HL-60 (cell line): ENCODE measurements around the gene ABCB1.

Experiments
- GABPA ChIP-seq: IDR thresholded peaks from 2 replicates; pipeline ENCODE4 v1.6.1; 2012; ENCODE audit warnings: low read depth
- POLR2AphosphoS5 ChIP-seq: IDR thresholded peaks from 2 replicates; pipeline ENCODE4 v1.6.1; 2012; ENCODE audit warnings: low read depth
- TF ChIP-seq, protein P1 (sequence below): IDR thresholded peaks from one replicate; pipeline ENCODE4 v1.5.1; 2011; ENCODE audit warnings: low read length, control low read depth, inconsistent platforms; ENCODE audit not compliant: insufficient read depth
- TF ChIP-seq, protein P2 (sequence below): IDR thresholded peaks from 2 replicates; pipeline ENCODE4 v1.6.1; 2012; ENCODE audit warnings: low read depth; ENCODE audit not compliant: insufficient replicate concordance

DNA sequence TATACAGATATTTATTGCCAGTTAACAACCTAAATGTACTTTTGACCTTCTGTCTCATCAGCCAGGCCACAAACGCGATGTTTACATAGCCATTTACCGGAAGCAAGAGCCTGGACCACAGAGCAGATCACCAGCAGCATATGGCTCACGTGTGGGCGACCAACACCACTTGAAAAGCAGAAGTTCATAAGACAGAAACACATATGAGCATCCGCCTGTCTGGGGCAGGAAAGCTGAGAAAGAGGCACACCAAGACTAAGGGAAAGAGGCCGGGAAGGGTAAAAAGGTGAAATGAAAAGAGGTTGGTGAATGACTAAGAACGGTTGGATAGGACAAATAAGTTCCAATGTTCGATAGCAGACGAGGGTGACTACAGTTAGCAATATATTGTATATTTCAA, 1.3 kb downstream of the ABCB1 start:
- TF ChIP-seq, protein P1, sequence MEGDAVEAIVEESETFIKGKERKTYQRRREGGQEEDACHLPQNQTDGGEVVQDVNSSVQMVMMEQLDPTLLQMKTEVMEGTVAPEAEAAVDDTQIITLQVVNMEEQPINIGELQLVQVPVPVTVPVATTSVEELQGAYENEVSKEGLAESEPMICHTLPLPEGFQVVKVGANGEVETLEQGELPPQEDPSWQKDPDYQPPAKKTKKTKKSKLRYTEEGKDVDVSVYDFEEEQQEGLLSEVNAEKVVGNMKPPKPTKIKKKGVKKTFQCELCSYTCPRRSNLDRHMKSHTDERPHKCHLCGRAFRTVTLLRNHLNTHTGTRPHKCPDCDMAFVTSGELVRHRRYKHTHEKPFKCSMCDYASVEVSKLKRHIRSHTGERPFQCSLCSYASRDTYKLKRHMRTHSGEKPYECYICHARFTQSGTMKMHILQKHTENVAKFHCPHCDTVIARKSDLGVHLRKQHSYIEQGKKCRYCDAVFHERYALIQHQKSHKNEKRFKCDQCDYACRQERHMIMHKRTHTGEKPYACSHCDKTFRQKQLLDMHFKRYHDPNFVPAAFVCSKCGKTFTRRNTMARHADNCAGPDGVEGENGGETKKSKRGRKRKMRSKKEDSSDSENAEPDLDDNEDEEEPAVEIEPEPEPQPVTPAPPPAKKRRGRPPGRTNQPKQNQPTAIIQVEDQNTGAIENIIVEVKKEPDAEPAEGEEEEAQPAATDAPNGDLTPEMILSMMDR = no peak
- TF ChIP-seq POLR2AphosphoS5 (no peak), GABPA (no peak)
- TF ChIP-seq, protein P2, sequence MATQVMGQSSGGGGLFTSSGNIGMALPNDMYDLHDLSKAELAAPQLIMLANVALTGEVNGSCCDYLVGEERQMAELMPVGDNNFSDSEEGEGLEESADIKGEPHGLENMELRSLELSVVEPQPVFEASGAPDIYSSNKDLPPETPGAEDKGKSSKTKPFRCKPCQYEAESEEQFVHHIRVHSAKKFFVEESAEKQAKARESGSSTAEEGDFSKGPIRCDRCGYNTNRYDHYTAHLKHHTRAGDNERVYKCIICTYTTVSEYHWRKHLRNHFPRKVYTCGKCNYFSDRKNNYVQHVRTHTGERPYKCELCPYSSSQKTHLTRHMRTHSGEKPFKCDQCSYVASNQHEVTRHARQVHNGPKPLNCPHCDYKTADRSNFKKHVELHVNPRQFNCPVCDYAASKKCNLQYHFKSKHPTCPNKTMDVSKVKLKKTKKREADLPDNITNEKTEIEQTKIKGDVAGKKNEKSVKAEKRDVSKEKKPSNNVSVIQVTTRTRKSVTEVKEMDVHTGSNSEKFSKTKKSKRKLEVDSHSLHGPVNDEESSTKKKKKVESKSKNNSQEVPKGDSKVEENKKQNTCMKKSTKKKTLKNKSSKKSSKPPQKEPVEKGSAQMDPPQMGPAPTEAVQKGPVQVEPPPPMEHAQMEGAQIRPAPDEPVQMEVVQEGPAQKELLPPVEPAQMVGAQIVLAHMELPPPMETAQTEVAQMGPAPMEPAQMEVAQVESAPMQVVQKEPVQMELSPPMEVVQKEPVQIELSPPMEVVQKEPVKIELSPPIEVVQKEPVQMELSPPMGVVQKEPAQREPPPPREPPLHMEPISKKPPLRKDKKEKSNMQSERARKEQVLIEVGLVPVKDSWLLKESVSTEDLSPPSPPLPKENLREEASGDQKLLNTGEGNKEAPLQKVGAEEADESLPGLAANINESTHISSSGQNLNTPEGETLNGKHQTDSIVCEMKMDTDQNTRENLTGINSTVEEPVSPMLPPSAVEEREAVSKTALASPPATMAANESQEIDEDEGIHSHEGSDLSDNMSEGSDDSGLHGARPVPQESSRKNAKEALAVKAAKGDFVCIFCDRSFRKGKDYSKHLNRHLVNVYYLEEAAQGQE = no peak
